Neural progenitor cell (in vitro differentiated cells): ENCODE measurements around the gene POLR3C.
A peak's percentile ranks its signal among the peaks of the same experiment; 100 is the strongest.

ENCODE experiments used
- EZH2 ChIP-seq: fragments of 200-600 bp; sonication (generic); IDR thresholded peaks from 2 replicates; pipeline ENCODE4 v1.6.1; 2017; ENCODE audit warnings: antibody characterized with exemption, mild to moderate bottlenecking, moderate library complexity
- EZH2phosphoT487 ChIP-seq: fragments of 200-600 bp; sonication (generic); IDR thresholded peaks from 2 replicates; pipeline ENCODE4 v1.6.1; 2017; ENCODE audit warnings: antibody characterized with exemption
- TF ChIP-seq, protein P1 (sequence below): fragments of 200-600 bp; sonication (generic); IDR thresholded peaks from 2 replicates; pipeline ENCODE4 v1.5.1; 2017; ENCODE audit warnings: antibody characterized with exemption, mild to moderate bottlenecking

DNA sequence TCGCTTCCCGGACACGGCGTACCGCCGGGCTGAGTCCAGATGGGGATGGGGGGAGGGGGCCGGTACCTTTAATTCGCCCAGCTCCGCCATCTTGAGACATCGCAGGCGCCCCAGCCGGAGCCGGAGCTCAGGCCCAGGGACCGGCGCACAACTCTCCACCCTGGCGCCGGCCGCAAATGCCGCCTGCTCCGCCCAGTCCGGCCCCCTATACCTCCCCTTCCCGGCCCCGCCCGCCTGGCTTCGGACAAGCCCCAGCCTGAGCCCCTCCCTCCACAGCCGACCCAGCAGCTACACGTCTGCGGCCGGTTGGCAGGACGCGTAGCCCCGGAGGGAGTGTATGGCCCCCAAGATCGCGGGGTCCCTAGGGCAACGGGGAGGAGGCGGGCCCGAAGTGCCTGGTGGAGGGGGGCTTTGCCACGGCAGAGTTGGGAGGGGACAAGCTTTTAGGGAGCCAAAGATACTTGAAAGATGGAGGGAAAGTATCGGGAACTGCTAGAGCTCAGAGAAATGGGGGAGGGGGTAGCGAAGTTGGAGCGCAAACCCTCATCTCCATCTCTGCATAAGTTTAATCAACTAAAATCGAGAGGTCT lies 35.0 kb downstream of the POLR3C start, which contains the start of gene PIAS3:
- TF ChIP-seq, protein P1, sequence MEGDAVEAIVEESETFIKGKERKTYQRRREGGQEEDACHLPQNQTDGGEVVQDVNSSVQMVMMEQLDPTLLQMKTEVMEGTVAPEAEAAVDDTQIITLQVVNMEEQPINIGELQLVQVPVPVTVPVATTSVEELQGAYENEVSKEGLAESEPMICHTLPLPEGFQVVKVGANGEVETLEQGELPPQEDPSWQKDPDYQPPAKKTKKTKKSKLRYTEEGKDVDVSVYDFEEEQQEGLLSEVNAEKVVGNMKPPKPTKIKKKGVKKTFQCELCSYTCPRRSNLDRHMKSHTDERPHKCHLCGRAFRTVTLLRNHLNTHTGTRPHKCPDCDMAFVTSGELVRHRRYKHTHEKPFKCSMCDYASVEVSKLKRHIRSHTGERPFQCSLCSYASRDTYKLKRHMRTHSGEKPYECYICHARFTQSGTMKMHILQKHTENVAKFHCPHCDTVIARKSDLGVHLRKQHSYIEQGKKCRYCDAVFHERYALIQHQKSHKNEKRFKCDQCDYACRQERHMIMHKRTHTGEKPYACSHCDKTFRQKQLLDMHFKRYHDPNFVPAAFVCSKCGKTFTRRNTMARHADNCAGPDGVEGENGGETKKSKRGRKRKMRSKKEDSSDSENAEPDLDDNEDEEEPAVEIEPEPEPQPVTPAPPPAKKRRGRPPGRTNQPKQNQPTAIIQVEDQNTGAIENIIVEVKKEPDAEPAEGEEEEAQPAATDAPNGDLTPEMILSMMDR, result no peak
- TF ChIP-seq EZH2phosphoT487 (no peak), EZH2 (peak; percentile 49)
